Panc1 (cell line): Measurements from ENCODE around the gene ISY1. TPM values are rescaled to one million over a fixed set of nuclear protein-coding genes. Genes with fewer than 3 reads are reported as not detected.

Experiments
- ATAC-seq: fragments of 200-7000 bp; cut with Tn5 transposase; 2 replicates; pipeline ENCODE4 v1.9.1; 2020; ENCODE audit warnings: mild to moderate bottlenecking, moderate library complexity
- BruUV-seq: library from RNA; stranded (reverse); fragments of 400-500 nt; replicated peaks from 2 replicates; lab custom pipeline; 2021; lab: Mats Ljungman, UMichigan
- CTCF ChIA-PET: fragments of 300-600 bp; sonication (Branson Sonifier 250); formaldehyde crosslinking; loops from one replicate; lab custom pipeline; 2022; ENCODE audit warnings: antibody characterized with exemption; lab: Charles Lee
- POLR2A ChIA-PET: fragments of 300-600 bp; sonication (Branson Sonifier 250); formaldehyde crosslinking; loops from one replicate; lab custom pipeline; 2022; ENCODE audit warnings: antibody characterized with exemption; lab: Charles Lee
- DNase-seq: peaks from one replicate; pipeline ENCODE4 v3.0.0-alpha.2; 2010; ENCODE audit warnings: low read depth, low spot score
- H3K27ac ChIP-seq: 2 replicates; pipeline ENCODE4 v1.5.1; 2011; ENCODE audit warnings: mild to moderate bottlenecking, low read length, inconsistent platforms
- H3K27me3 ChIP-seq: fragments of 200-500 bp; sonication (Bioruptor generic); 2 replicates; pipeline ENCODE4 v1.6.0; 2014; ENCODE audit warnings: low read length, inconsistent platforms; ENCODE audit not compliant: control insufficient read depth, insufficient read depth
- H3K36me3 ChIP-seq: fragments of 200-500 bp; sonication (Bioruptor generic); 2 replicates; pipeline ENCODE4 v1.5.1; 2014; ENCODE audit warnings: inconsistent platforms, mild to moderate bottlenecking, low read length, moderate library complexity; ENCODE audit not compliant: control insufficient read depth, insufficient read depth
- H3K4me1 ChIP-seq: 2 replicates; pipeline ENCODE4 v1.5.1; 2011; ENCODE audit warnings: inconsistent platforms, mild to moderate bottlenecking, low read length, moderate library complexity; ENCODE audit not compliant: control insufficient read depth, insufficient read depth
- H3K4me3 ChIP-seq, 2 experiments: 2 replicates each; pipeline ENCODE4 v1.5.1; 2011 to 2012; ENCODE audit warnings: low read depth in 2 of 2, low read length in 2 of 2, mild to moderate bottlenecking in 2 of 2, inconsistent platforms in 1 of 2, moderate library complexity in 1 of 2
- H3K9me3 ChIP-seq: fragments of 200-500 bp; sonication (Bioruptor generic); 2 replicates; pipeline ENCODE4 v1.5.1; 2014; ENCODE audit warnings: low read depth, mild to moderate bottlenecking, inconsistent platforms, low read length, moderate library complexity; ENCODE audit not compliant: control insufficient read depth, insufficient read depth
- CTCF ChIP-seq: fragments of 450-650 bp; IDR thresholded peaks from 2 replicates; pipeline ENCODE4 v1.5.1; 2017; ENCODE audit warnings: mild to moderate bottlenecking
- POLR2AphosphoS5 ChIP-seq: IDR thresholded peaks from 2 replicates; pipeline ENCODE4 v1.6.1; 2012; ENCODE audit warnings: mild to moderate bottlenecking, low read depth, low read length, moderate library complexity
- SIN3A ChIP-seq: IDR thresholded peaks from 2 replicates; pipeline ENCODE4 v1.6.1; 2012; ENCODE audit warnings: low read depth, mild to moderate bottlenecking, low read length, moderate library complexity, borderline replicate concordance; ENCODE audit not compliant: insufficient read depth
- TCF7L2 ChIP-seq: IDR thresholded peaks from 2 replicates; pipeline ENCODE4 v1.6.1; 2011; ENCODE audit warnings: mild to moderate bottlenecking, low read depth, low read length, inconsistent platforms
- in situ Hi-C: cut with HindIII; loops from 2 replicates; pipeline ENCODE4 v1.10.0; 2016; ENCODE audit warnings: low sequenced_read_pairs, low pct_unique_long_range_greater_than_20kb
- intact Hi-C: fragments of 100-400 bp; cut with micrococcal nuclease; formaldehyde crosslinking; loops from one replicate; pipeline ENCODE4 v1.10.0; 2022; ENCODE audit not compliant: unreplicated experiment
- total RNA-seq: library from RNA; stranded (reverse); gene quantifications from one replicate; pipeline ENCODE4 v1.2.1, GENCODE V29; 2021; ENCODE audit not compliant: unreplicated experiment
- TF ChIP-seq, protein P1 (sequence below), 2 experiments: IDR thresholded peaks; 2 replicates each; pipeline ENCODE4 v1.6.1; 2011 to 2012; ENCODE audit warnings: low read depth in 2 of 2, control low read depth in 1 of 2, low read length in 1 of 2, mild to moderate bottlenecking in 1 of 2, moderate library complexity in 1 of 2; ENCODE audit not compliant: insufficient read depth in 1 of 2

ISY1 gene
- total RNA-seq, 1 experiment from 2014 or later = 45.7 TPM

- ChIA-PET CTCF (interaction anchor here (0.8 kb wide), 1 partner anchor 70 kb away, joined by 5 read pairs; no protein-coding TSS in a partner anchor), POLR2A (no interaction called here)
- in situ Hi-C loops (loop anchor here (10.0 kb wide), 1 partner anchor 129 kb away; the partner anchor contains the start of gene CFAP92), intact Hi-C loops (no loop called here)
- no peaks in the 10 kb centered on the region for H3K27me3 ChIP-seq
- peak overlapping the region; percentile 26; the same call in 1 of the 2 replicates for H3K27ac ChIP-seq
- DNase-seq (no peak), ATAC-seq (no peak)
- peaks cover 17% of the 10 kb centered on the region for H3K4me1 ChIP-seq
- BruUV-seq = no TSS peak
- TF ChIP-seq SIN3A = no peak
- no peak for TF ChIP-seq TCF7L2
- H3K4me3 ChIP-seq = no peak overlapping the region
- no peaks in the 10 kb centered on the region; the same call in 1 of the 2 replicates for H3K36me3 ChIP-seq
- H3K9me3 ChIP-seq = no peaks in the 10 kb centered on the region
Measured at GRCh38 chr3:129123314-129124060, 37.4 kb downstream of the ISY1 start.

DNA sequence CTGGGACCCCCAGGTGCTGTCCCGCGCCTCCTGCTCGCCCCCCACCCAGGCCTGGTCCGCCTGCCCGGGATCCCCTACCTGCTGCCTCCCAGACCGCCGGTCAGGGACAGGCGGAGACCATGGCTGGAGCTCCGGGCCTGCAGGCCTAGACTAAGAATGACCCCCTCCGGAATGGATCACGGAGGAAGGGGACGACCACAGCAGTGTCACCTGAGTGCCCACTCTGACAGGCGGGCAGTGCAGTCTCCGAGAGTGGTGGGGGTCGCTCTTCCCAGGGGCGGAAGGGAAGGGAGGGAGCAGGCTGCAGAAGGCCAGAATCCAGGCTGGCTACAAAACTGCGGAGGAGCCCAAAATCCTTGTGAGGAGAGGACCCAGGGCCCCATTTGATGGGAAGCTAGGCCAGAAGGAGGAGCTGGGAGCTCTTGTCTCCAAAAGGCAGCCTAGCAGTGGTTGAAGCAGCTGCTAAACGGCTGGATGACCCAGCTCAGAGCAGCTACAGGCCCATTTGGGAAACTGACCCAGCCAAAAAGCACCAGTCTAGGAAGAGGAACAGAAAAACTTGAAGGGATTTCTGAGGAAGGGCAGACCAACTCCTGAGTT lies 38.4 kb downstream of the ISY1 start:
- H3K36me3 ChIP-seq = no peaks in the 10 kb centered on the region; the same call in 1 of the 2 replicates
- H3K9me3 ChIP-seq = no peaks in the 10 kb centered on the region
- DNase-seq = no peak
- no peaks in the 10 kb centered on the region for H3K27me3 ChIP-seq
- TF ChIP-seq CTCF (no peak), TCF7L2 (no peak), POLR2AphosphoS5 (no peak), SIN3A (no peak)
- TF ChIP-seq, protein P1, sequence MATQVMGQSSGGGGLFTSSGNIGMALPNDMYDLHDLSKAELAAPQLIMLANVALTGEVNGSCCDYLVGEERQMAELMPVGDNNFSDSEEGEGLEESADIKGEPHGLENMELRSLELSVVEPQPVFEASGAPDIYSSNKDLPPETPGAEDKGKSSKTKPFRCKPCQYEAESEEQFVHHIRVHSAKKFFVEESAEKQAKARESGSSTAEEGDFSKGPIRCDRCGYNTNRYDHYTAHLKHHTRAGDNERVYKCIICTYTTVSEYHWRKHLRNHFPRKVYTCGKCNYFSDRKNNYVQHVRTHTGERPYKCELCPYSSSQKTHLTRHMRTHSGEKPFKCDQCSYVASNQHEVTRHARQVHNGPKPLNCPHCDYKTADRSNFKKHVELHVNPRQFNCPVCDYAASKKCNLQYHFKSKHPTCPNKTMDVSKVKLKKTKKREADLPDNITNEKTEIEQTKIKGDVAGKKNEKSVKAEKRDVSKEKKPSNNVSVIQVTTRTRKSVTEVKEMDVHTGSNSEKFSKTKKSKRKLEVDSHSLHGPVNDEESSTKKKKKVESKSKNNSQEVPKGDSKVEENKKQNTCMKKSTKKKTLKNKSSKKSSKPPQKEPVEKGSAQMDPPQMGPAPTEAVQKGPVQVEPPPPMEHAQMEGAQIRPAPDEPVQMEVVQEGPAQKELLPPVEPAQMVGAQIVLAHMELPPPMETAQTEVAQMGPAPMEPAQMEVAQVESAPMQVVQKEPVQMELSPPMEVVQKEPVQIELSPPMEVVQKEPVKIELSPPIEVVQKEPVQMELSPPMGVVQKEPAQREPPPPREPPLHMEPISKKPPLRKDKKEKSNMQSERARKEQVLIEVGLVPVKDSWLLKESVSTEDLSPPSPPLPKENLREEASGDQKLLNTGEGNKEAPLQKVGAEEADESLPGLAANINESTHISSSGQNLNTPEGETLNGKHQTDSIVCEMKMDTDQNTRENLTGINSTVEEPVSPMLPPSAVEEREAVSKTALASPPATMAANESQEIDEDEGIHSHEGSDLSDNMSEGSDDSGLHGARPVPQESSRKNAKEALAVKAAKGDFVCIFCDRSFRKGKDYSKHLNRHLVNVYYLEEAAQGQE (IDR thresholded peaks at IDR 0.05; ENCODE audit: insufficient read depth in 1 of 2, low read depth in 2 of 2, low read length in 1 of 2) = no peak
- in situ Hi-C loops (loop anchor here (10.0 kb wide), 1 partner anchor 128 kb away; the partner anchor contains the start of gene CFAP92), intact Hi-C loops (no loop called here)
- POLR2A ChIA-PET = interaction anchor here (0.6 to 0.7 kb wide), 2 partner anchors 127 to 506 kb away, joined by 4 to 7 read pairs; no protein-coding TSS in a partner anchor
- peaks cover 21% of the 10 kb centered on the region for H3K4me1 ChIP-seq
- BruUV-seq = no TSS peak
- no peak for ATAC-seq
- peak overlapping the region in 1 of 2 experiments; percentile 76; a peak in 2 of 4 replicates for H3K4me3 ChIP-seq
- CTCF ChIA-PET = interaction anchor here (0.6 to 0.8 kb wide), 3 partner anchors 40 to 71 kb away, joined by 4 to 5 read pairs (median 5); no protein-coding TSS in a partner anchor
- H3K27ac ChIP-seq = peak overlapping the region; percentile 26
